Lung (tissue), 12 donors: ENCODE data around the gene CCDC8. TPM values are rescaled to one million over a fixed set of nuclear protein-coding genes. Genes with fewer than 3 reads are reported as not detected.

ENCODE experiments used
- ATAC-seq: fragments of 200-7000 bp; cut with Tn5 transposase; one replicate; pipeline ENCODE4 v1.9.1; 2020; ENCODE audit warnings: moderate number of reproducible peaks; ENCODE audit not compliant: insufficient read depth, low FRiP score
- DNase-seq, 3 donors: peaks; one replicate each; pipeline ENCODE4 v3.0.0-alpha.2; 2013 to 2017
- H3K27ac ChIP-seq, 2 donors: one replicate each; pipeline ENCODE4 v1.5.1; 2013; ENCODE audit warnings: mild to moderate bottlenecking in 2 of 2, moderate library complexity in 2 of 2, control low read depth in 1 of 2, inconsistent platforms in 1 of 2, low read depth in 1 of 2, low read length in 1 of 2
- H3K27me3 ChIP-seq, 3 donors: one replicate each; pipeline ENCODE4 v1.5.1; 2013; ENCODE audit warnings: low read length in 2 of 3; ENCODE audit not compliant: control insufficient read depth in 3 of 3, insufficient read depth in 3 of 3
- H3K36me3 ChIP-seq, 4 donors: one replicate each; pipeline ENCODE4 v1.5.1; 2013; ENCODE audit warnings: low read length in 4 of 4, mild to moderate bottlenecking in 1 of 4, moderate library complexity in 1 of 4; ENCODE audit not compliant: control insufficient read depth in 4 of 4, insufficient read depth in 4 of 4
- H3K4me1 ChIP-seq, 5 donors: one replicate each; pipeline ENCODE4 v1.5.1; 2013; ENCODE audit warnings: low read length in 5 of 5, mild to moderate bottlenecking in 2 of 5, moderate library complexity in 1 of 5; ENCODE audit not compliant: control insufficient read depth in 5 of 5, insufficient read depth in 5 of 5
- H3K4me3 ChIP-seq: one replicate; pipeline ENCODE4 v1.5.1; 2013; ENCODE audit warnings: mild to moderate bottlenecking, control low read depth, moderate library complexity
- H3K9ac ChIP-seq, 2 donors: one replicate each; pipeline ENCODE4 v1.5.1; 2013; ENCODE audit warnings: low read length in 2 of 2, control low read depth in 1 of 2; ENCODE audit not compliant: insufficient read depth in 1 of 2
- H3K9me3 ChIP-seq, 4 donors: one replicate each; pipeline ENCODE4 v1.5.1; 2013; ENCODE audit warnings: low read length in 3 of 4, mild to moderate bottlenecking in 1 of 4, moderate library complexity in 1 of 4; ENCODE audit not compliant: control insufficient read depth in 4 of 4, insufficient read depth in 3 of 4
- WGBS, 2 donors: extraction: QIAGEN DNeasy Blood & Tissue Kit; methylation state at CpG; one replicate each; pipeline ENCODE4 v1.1.7; 2013; 5-methylcytosine and 5-hydroxymethylcytosine counted together
- polyA plus RNA-seq, 2 donors: library from polyadenylated mRNA; stranded (reverse); fragments of 200-250 nt; gene quantifications; one replicate each; pipeline ENCODE4 v1.2.1, GENCODE V29; 2013
- total RNA-seq, 2 donors: library from RNA; depleted of rRNA in 1 of 2; stranded (reverse); fragments of >200 nt in 1 of 2; gene quantifications; one replicate each; pipeline ENCODE4 v1.2.1, GENCODE V29; 2014 to 2021
- TF ChIP-seq, protein P1 (sequence below): IDR thresholded peaks from 2 replicates; pipeline ENCODE4 v1.5.1; 2012; ENCODE audit warnings: mild to moderate bottlenecking; ENCODE audit errors: control extremely low read depth, extremely low read depth
- donor health status: control.
- donor health status: control.
- donor health status: Bipolar disorder and iron deficiency.
- donor health status: healthy.
- donor health status: DM: yes; HTN: yes; CAD: no.

CCDC8 gene
- total and polyA plus RNA-seq, 4 donors = 3.9 to 45.7 (median 13.0) TPM

DNA sequence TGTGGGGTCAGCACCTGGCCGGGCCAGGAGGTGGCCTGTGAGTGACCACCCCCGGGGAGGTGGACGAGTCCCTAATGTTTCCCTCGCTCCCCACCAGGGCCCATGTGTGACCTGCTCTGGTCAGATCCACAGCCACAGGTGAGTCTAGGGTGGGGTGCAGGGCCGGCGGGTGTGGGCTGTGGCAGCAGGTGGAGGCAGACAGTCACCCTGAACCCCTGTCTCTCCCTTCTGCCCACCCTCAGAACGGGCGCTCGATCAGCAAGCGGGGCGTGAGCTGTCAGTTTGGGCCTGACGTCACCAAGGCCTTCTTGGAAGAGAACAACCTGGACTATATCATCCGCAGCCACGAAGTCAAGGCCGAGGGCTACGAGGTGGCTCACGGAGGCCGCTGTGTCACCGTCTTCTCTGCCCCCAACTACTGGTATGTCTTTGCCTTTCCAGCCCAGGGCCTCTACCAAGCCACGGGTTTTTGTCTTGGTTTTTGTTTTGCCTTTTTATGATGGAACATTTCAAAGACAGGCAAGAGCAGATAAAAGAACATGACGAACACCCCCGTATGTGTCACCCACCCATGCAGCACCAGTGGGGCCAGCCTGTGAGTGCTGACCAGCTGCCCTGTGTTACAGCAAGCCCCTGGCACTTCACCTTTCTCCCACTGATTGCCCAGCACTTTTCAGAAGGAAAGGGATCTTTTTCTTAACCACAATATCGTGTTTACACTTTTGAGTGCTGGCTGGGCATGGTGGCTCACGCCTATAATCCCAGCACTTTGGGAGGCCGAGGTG lies 24.9 kb downstream of the CCDC8 start:
- no peak for ATAC-seq
- no peak for DNase-seq
- H3K4me3 ChIP-seq = no peak overlapping the region
- TF ChIP-seq, protein P1, sequence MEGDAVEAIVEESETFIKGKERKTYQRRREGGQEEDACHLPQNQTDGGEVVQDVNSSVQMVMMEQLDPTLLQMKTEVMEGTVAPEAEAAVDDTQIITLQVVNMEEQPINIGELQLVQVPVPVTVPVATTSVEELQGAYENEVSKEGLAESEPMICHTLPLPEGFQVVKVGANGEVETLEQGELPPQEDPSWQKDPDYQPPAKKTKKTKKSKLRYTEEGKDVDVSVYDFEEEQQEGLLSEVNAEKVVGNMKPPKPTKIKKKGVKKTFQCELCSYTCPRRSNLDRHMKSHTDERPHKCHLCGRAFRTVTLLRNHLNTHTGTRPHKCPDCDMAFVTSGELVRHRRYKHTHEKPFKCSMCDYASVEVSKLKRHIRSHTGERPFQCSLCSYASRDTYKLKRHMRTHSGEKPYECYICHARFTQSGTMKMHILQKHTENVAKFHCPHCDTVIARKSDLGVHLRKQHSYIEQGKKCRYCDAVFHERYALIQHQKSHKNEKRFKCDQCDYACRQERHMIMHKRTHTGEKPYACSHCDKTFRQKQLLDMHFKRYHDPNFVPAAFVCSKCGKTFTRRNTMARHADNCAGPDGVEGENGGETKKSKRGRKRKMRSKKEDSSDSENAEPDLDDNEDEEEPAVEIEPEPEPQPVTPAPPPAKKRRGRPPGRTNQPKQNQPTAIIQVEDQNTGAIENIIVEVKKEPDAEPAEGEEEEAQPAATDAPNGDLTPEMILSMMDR = no peak
- no peaks in the 10 kb centered on the region for H3K9me3 ChIP-seq
- 90 to 93% methylated on average over 25 of the region's 25 CpGs for WGBS, 2 donors
- peaks cover 8 to 71% (median 42%) of the 10 kb centered on the region in 4 donors for H3K36me3 ChIP-seq
- H3K9ac ChIP-seq = no peak overlapping the region
- H3K4me1 ChIP-seq = peaks cover 0 to 27% (median 5%) of the 10 kb centered on the region in 5 donors
- H3K27me3 ChIP-seq = no peaks in the 10 kb centered on the region
- H3K27ac ChIP-seq = no peak overlapping the region

DNA sequence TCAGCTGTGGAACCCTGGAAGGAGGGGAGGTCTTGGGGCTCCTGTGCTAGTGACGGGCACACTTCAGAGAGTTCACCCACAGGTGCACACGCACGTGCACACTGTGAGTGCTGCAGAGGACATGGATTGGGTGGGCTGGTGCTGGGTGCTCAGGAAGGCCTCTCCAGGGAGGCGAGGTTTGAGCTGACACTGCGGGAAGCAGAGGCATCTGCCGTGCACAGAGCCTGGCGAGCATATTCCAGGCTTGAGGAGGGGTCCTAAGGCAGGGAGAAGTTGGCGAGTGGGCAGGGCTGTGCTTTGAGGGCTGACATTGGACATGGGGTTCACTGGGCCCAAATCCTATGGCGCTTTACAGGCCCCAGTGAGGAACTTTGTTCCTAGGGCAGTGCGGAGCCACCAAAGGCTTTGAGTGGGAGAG lies 25.6 kb downstream of the CCDC8 start:
- Histone ChIP-seq H3K9ac (no peak overlapping the region), H3K36me3 (peaks cover 8 to 72% (median 47%) of the 10 kb centered on the region in 4 donors), H3K4me1 (peaks cover 0 to 20% (median 3%) of the 10 kb centered on the region in 5 donors), H3K27ac (no peak overlapping the region), H3K4me3 (no peak overlapping the region), H3K9me3 (no peaks in the 10 kb centered on the region), H3K27me3 (no peaks in the 10 kb centered on the region)
- 97 to 99% methylated on average over 10 of the region's 10 CpGs for whole genome bisulfite sequencing, 2 donors
- ATAC-seq (no peak), DNase-seq (no peak)
- TF ChIP-seq, protein P1 = no peak

DNA sequence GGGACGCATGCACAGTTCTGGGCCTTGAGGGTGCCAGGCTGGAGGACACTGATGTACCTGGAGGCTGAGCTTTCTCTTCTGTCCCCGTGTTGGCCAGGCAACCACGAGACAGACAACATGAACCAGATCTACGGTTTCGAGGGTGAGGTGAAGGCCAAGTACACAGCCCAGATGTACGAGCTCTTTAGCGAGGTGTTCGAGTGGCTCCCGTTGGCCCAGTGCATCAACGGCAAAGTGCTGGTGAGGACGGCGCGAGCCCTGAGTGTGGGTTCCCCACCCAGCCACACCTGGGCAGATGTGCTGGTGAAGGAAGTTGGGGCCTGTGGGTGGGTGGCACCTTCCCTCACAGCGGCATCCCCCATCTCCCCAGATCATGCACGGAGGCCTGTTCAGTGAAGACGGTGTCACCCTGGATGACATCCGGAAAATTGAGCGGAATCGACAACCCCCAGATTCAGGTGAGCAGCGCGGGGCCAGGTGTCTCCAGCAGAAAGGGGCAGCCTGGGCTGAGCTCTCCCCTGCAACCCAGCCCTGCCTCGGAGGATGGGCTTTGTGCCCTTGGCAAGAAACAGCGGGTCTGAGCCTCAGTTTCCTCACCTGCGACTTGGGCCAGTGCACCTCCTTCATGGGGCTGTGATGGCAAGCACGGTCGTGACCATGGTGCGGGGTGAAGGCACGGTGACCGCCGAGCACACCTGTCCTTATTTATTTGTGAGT lies 26.2 kb downstream of the CCDC8 start:
- TF ChIP-seq, protein P1 = no peak
- DNase-seq (no peak), ATAC-seq (no peak)
- no peaks in the 10 kb centered on the region for H3K27me3 ChIP-seq
- H3K9ac ChIP-seq = no peak overlapping the region
- no peak overlapping the region for H3K4me3 ChIP-seq
- WGBS, 2 donors = 95 to 96% methylated on average over 30 of the region's 30 CpGs
- no peak overlapping the region for H3K27ac ChIP-seq
- no peaks in the 10 kb centered on the region for H3K9me3 ChIP-seq
- H3K36me3 ChIP-seq = peaks cover 8 to 72% (median 52%) of the 10 kb centered on the region in 4 donors
- H3K4me1 ChIP-seq = peaks cover 0 to 14% (median 0%) of the 10 kb centered on the region in 5 donors
